ENCODE measurements around the gene KIF11.

GRCh38 chr10:92657024-92657423 is 64.1 kb downstream of the KIF11 start:
- TF ChIP-seq YY1 (IDR thresholded peaks at IDR 0.05; ENCODE audit: insufficient read depth, insufficient read length): no peak
- no peak for TF ChIP-seq ZNF274 (IDR thresholded peaks at IDR 0.05; ENCODE audit: low read depth, low read length)
